Measurements from ENCODE around the gene PICALM. TPM values are rescaled to one million over a fixed set of nuclear protein-coding genes. Genes with fewer than 3 reads are reported as not detected.

Gene PICALM
- total and polyA plus RNA-seq, 10 of the 15 experiments (the other 5 are each of a cell fraction or from before 2014, with no cell fraction given) = 4.3 to 150 (median 41.8) TPM

DNA sequence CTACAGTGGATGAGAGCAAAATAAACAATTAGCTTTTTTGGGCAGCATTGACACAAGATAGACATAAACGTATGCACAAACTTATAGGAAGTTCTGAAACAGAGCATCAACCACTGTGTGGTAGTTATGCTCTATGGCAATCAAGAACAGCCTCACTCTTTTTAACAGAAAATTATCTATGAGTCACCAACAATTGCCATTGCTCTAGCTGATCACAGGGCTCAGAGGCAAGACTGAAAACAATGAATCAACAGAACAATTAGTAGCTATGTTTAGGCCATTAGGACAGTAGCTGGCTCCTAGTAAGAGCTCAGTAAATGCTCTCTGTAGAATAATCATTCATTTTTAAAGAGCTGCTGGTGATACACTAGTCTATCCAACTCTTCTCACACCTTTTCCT is 34.9 kb upstream of the PICALM start:
- in situ Hi-C loops (cut with MboI) = no loop called here
- H3K9ac ChIP-seq (ENCODE audit: control insufficient read depth, insufficient read depth, low read length) = no peak overlapping the region
- TF ChIP-seq POLR2AphosphoS5 (IDR thresholded peaks at IDR 0.05; ENCODE audit: low read length) (no peak), SMARCA5 (IDR thresholded peaks at IDR 0.05) (no peak), EGR1 (IDR thresholded peaks at IDR 0.05; ENCODE audit: borderline replicate concordance in 1 of 2, low read depth in 2 of 2, low read length in 2 of 2) (no peak), ZNF217 (IDR thresholded peaks at IDR 0.05) (no peak), TAF1 (IDR thresholded peaks at IDR 0.05; ENCODE audit: borderline replicate concordance, low read depth, low read length) (no peak), HCFC1 (IDR thresholded peaks at IDR 0.05; ENCODE audit: low read length) (no peak), RELA (IDR thresholded peaks at IDR 0.05; ENCODE audit: borderline replicate concordance, partially characterized antibody) (no peak), CBX5 (IDR thresholded peaks at IDR 0.05; ENCODE audit: low read depth) (no peak), ZNF384 (IDR thresholded peaks at IDR 0.05; ENCODE audit: borderline replicate concordance, low read depth, low read length) (no peak), RBBP5 (conservative IDR thresholded peaks at IDR 0.05) (no peak)
- 35% methylated on average over 1 of the region's 1 CpG for WGBS (ENCODE audit: insufficient coverage, insufficient replicate concordance, low lambda C conversion rate, missing lambda C conversion rate)
- H2AFZ ChIP-seq (ENCODE audit: control insufficient read depth, low read depth, low read length) = no peak overlapping the region
- ATAC-seq (no peak), FAIRE-seq (no peak), DNase-seq (ENCODE audit: low read depth, low spot score) (no peak)
- no peaks in the 10 kb centered on the region for H4K20me1 ChIP-seq (ENCODE audit: control insufficient read depth, insufficient read depth)
- RAD21 ChIA-PET (ENCODE audit: unreplicated experiment) = interaction anchor here (1.4 kb wide), 1 partner anchor 61 kb away, joined by 4 read pairs; no protein-coding TSS in a partner anchor
- no peak overlapping the region for H3K27ac ChIP-seq (ENCODE audit: control insufficient read depth, insufficient read depth)
- intact Hi-C loops (cut with micrococcal nuclease; ENCODE audit: unreplicated experiment) = no loop called here
- H3K9me3 ChIP-seq (replicated peaks; ENCODE audit: control insufficient read depth, insufficient read depth, low read length) = no peaks in the 10 kb centered on the region
- no peaks in the 10 kb centered on the region for H3K79me2 ChIP-seq (ENCODE audit: control insufficient read depth, insufficient read depth, low read length)
- CTCF ChIA-PET = interaction anchor here (0.5 to 1.8 kb wide), 8 partner anchors 9 to 99 kb away, joined by 3 to 11 read pairs (median 3); no protein-coding TSS in a partner anchor
- no TSS peak for BruUV-seq (replicated peaks)
- POLR2A ChIA-PET = interaction anchor here (1.7 kb wide), 1 partner anchor 10 kb away, joined by 7 read pairs; no protein-coding TSS in a partner anchor
- H3K4me2 ChIP-seq (ENCODE audit: control insufficient read depth, insufficient read depth) = no peak overlapping the region
- H3K4me3 ChIP-seq = no peak overlapping the region
- H3K4me1 ChIP-seq (ENCODE audit: control insufficient read depth, insufficient read depth, low read length) = no peaks in the 10 kb centered on the region
- no peaks in the 10 kb centered on the region for H3K36me3 ChIP-seq (ENCODE audit: control insufficient read depth in 2 of 2, insufficient read depth in 2 of 2, low read length in 1 of 2)
- no peaks in the 10 kb centered on the region for H3K27me3 ChIP-seq (replicated peaks in 1 of 2; ENCODE audit: control insufficient read depth in 2 of 2, insufficient read depth in 2 of 2, low read length in 1 of 2)
- SMC1A ChIA-PET (ENCODE audit: uncharacterized antibody, unreplicated experiment) = interaction anchor here (0.8 to 1.8 kb wide), 8 partner anchors 11 to 90 kb away, joined by 3 to 5 read pairs (median 4); no protein-coding TSS in a partner anchor

Measured in GM12878 (cell line).